HG02852 (cell line): ENCODE data around the gene GRB10.
"Not testable (repeated sequence)": the region's sequence is repeated elsewhere in the genome, so short reads cannot be mapped to it uniquely, and the experiment has no call there.

Experiments
- ATAC-seq: cut with Tn5 transposase; IDR thresholded peaks from one replicate; pipeline ENCODE4 v1.9.1; 2021; ENCODE audit warnings: mild to moderate bottlenecking, moderate library complexity; ENCODE audit not compliant: unreplicated experiment

Gene GRB10

GRCh38 chr7:50591098-50591479, 191.6 kb downstream of the GRB10 start:
- ATAC-seq, result no peak

- no peak for ATAC-seq
Observed at GRCh38 chr7:50590535-50590934, 192.2 kb downstream of the GRB10 start.

DNA sequence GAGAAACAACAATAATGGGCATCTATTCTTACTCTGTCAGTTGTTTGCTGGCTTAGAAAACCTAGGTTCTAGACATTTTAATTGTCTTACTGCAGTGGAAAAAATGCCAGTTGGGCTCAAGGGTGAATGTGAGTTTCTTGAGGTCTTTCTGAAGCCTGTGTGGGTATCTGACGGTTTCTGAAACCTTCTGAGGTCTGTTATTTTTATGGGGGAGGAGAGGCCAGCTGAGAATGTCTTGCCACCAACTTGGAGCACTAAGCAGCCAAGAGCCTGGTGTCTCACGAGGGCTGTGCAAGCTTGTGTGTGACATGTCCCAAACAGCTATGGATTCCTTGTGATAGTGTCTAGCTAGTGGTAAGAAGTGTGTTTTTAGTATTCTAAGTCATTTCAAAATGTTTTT, 193.3 kb downstream of the GRB10 start:
- ATAC-seq, result no peak

DNA sequence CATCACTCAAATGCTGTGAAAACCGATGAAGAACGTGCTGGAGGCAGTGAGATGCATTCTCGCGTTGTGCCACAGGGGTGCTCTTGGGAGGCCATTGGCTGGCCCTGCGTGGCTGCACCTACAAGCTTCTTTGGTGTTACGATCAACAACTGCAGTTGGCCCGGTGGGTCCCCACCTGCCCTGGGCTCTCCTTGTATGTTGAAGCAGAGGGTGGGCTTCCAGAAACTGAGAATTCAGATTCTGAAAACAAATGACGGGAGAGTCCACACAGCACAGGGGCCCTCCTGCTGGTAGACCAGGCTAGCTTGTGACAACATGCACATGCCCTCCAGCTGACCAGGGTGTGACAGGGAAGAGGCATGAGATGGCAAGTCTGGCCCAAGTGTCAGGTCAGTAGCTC, 193.8 kb downstream of the GRB10 start:
- no peak for ATAC-seq

DNA sequence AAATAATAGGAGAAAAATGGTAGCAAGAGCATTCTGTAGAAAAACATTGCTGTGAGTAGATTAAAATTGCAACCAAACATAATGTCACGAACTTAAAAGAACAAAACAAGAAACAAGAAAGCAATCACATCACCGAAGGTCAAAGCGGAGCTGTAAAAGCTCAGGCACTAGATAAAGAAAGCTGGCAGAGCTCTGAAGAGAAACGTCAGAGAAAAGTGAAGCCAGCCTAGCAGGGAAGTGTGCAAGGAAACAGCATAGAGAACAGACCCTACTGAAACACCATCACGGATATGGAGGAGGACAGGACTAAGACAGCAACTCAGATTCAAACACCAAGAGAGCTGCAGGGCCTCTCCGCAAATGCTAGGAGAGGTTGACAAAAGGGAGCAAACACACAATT, 195.0 kb downstream of the GRB10 start:
- no peak for ATAC-seq

DNA sequence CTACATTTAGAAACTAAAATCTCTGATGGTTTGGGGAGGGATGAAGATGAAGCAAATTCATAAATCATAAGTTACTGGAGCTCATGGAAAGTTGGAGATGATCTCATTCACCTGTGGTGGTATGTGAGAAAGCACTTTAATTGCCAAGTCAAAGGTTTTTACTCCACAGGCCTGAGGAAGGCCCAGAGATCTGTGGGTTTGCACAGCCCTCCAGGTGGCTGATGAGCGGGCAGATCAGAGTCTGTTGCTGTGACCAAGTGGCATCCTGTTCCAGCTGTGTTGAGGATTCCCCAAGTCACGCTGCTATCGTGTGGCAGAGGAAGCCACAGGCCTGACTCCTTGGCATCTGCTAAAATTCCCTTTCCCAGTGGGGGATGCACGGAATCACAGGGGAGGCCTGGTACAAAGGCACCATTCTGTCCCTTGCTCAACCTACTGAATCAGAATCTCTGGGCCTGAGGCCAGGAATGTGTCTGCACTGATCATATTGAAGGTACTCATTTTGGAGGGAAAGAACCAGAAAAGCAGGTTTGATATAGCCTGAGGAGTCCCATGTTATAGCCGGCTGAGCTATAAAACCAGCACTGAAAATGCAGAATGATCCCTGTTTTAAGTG, 197.8 kb downstream of the GRB10 start:
- no peak for ATAC-seq

DNA sequence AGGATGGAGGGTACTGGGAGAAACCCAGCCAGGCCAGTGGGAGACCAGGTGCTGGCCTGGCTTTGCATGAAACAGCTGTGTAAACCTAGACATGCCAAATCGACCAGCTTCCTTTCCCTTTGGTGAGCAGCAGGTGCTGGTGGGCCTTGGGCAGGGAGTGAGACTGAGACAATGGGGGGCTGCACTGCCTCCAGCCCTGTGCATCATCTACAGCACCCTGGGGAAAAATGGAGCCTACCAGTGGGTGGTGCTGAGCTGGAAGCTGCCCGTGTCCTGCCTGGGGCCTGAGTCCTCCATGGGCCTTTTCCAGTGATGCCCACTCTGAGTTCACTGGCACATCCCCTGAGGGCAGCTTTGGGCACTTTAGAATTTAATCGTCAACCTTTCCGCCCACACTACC, 198.3 kb downstream of the GRB10 start:
- ATAC-seq, result no peak

GRCh38 chr7:50583295-50583694, 199.4 kb downstream of the GRB10 start:
- not testable (repeated sequence) for ATAC-seq

DNA sequence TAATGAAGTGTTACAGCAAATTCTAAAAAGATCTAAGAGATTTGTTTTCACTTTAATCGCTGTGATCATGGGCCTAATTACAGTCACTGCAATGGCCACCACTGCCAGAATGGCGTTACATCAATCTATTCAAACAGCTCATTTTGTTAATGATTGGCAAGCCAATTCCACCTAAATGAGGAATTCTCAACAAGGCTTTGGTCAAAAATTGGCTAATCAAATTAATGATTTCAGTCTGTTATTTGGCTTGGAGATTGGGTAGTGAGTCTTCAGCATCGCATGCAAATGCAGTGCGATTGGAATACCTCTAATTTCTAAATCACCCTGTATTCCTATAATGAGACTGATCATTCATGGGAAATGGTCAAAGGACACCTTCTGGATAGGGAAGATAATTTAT, 200.4 kb downstream of the GRB10 start:
- ATAC-seq, result not testable (repeated sequence)

- not testable (repeated sequence) for ATAC-seq
Observed at GRCh38 chr7:50580666-50581065, 202.0 kb downstream of the GRB10 start.

DNA sequence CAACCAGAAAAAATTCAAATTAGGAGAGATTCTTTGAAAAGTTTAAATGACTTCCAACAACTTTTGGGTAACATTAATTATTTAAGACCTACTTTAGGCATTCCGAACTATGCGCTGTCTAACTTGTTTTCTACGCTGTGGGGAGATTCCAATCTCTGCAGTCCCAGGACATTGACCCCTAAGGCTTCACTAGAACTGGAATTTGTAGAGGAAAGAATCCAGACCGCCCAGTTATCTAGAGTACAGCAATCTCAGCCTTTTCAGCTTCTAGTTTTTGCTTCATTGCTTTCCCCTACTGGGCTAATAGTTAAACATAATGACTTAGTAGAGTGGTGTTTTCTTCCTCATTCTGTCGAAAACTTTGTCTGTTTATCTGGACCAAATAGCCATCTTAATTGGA, 202.6 kb downstream of the GRB10 start:
- ATAC-seq, result no peak

DNA sequence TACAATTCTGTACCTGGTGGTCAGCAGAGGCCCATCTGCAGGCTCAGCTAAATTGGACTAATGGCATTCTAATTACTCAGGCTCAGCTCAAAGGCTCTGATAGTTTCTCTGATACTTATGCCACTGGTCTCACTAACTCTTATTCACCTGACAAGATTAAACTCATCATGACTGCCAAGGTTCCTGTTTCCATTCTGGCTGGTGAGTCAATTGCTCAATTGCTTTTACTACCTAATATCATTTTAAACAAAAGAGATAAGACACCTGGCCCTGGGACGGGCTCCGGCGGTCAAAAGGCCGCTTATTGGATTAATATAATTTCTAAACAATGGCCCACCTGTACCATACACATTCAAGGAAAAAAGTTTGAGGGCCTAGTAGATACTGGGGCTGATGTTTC, 204.6 kb downstream of the GRB10 start:
- ATAC-seq, result not testable (repeated sequence)

- no peak for ATAC-seq
Observed at GRCh38 chr7:50577569-50577968, 205.1 kb downstream of the GRB10 start.

DNA sequence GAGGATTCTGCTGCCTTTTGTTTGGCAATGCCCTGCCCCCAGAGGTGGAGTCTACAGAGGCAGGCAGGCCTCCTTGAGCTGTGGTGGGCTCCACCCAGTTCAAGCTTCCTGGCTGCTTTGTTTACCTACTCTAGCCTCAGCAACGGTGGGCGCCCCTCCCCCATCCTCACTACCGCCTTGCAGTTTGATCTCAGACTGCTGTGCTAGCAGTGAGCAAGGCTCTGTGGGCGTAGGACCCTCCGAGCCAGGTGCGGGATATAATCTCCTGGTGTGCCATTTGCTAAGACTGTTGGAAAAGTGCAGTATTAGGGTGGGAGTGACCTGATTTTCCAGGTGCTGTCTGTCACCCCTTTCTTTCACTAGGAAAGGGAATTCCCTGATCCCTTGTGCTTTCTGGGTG, 206.3 kb downstream of the GRB10 start:
- not testable (repeated sequence) for ATAC-seq

DNA sequence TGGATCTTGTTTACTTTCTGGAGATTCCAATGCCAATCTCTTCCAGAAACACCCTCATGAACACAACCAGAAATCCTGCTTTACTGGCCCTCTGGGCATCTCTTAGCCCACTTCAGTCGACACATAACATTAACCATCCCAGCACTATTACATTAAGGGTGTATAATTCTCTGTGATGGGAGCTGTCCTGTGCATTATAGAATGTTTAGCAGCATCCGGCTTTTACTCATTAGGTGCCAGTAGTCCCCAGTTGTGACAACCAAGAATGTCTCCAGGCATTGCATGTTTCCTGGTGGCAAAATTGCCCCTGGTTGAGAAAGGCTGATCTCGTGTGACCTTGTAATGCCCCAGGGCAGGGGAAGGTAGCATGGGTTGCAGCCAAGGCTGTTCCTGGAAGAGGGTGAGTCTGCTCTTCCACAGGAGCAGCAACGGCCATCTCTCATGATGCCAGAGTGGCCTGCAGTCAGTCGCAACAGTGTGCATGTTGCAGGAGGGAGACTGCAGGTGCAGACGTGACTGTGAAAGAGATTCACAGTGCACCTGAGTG, 214.9 kb downstream of the GRB10 start:
- ATAC-seq, result no peak

DNA sequence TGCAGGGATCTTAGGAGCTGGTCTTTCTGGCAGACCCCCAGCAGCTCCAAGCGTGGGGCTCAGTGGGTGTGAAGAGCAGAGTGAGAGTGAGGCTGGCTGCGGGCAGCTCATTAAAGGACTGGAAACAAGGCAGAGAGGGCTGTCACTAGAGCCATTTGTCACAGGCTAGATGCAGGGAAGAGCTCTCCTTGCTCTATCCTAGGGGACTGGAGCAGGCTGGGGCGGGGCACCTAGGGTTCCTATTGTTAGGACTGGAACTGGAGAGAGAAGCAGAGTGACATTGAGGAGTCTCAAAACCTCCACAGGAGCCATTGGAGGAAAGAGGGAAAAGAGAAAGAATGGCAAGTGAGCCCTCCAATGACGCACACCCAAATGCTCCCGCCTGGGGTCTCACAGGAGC, 216.7 kb downstream of the GRB10 start:
- no peak for ATAC-seq

- no peak for ATAC-seq
Observed at GRCh38 chr7:50565559-50565916, 217.2 kb downstream of the GRB10 start.

- no peak for ATAC-seq
Observed at GRCh38 chr7:50564640-50565558, 217.8 kb downstream of the GRB10 start, which contains the start of gene DDC. DDC (minus strand) TSS chr7:50565405; CDS start chr7:50544085, 21,320 bp downstream.

DNA sequence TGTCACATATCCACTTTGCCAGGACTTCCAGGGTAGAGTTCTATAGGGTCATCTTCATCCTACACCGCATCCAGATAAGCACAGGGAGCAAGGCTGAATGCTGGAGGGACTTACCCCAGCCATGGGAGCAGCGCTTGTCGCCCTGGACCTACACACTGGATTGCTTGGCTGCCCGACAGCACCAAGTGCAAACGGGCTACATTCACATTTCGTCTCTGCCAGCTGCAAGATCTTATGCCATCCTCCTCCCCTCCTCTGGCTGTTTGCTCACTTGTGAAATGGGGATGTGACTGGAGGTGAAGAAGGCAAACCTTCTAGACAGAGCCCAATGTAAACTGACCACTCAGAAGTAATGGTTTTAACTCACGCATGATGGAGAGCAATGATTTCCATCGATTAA, 218.5 kb downstream of the GRB10 start:
- no peak for ATAC-seq

- no peak for ATAC-seq
Observed at GRCh38 chr7:50562136-50562535, 220.6 kb downstream of the GRB10 start.

DNA sequence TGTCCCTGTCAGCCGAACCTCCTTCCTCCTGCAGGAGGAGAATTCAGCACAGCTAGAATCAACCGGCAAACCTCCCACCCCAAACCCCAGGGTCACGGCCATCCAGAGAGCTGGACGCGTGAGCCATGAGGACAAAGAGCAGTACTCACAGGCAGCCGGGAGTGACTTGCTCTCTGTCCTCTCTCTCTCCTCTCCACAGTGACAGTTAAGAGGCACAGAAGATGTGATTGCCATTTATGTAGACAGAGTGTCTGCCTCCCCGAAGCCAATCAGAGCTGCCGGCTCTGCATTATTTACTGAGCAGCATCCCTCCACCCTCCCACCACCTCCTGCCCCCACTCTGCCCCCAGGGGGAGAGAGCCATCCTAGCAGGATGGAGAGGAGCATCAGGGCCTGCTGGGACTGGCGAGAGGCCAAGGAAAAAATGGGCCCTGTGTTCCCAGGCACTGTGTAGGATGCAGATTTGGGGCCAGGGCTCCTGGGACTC, 221.8 kb downstream of the GRB10 start:
- ATAC-seq, result no peak

- ATAC-seq, result no peak
Observed at GRCh38 chr7:50559881-50560280, 222.8 kb downstream of the GRB10 start.
